HUES64 (cell line): ENCODE data around the gene XNDC1N. TPM values are rescaled to one million over a fixed set of nuclear protein-coding genes. Genes with fewer than 3 reads are reported as not detected.

ENCODE experiments used
- H3K27ac ChIP-seq: 2 replicates; pipeline ENCODE4 v1.7.0; 2013; ENCODE audit warnings: low read depth, low read length, inconsistent platforms
- H3K27me3 ChIP-seq: 2 replicates; pipeline ENCODE4 v1.6.1; 2013; ENCODE audit warnings: mild to moderate bottlenecking, low read length; ENCODE audit not compliant: insufficient read depth
- H3K36me3 ChIP-seq: 2 replicates; pipeline ENCODE4 v1.6.1; 2013; ENCODE audit warnings: mild to moderate bottlenecking, low read length; ENCODE audit not compliant: insufficient read depth
- H3K4me1 ChIP-seq: 2 replicates; pipeline ENCODE4 v1.6.1; 2013; ENCODE audit warnings: mild to moderate bottlenecking, low read length, moderate library complexity; ENCODE audit not compliant: insufficient read depth
- H3K4me3 ChIP-seq: 2 replicates; pipeline ENCODE4 v1.5.1; 2013; ENCODE audit warnings: mild to moderate bottlenecking, low read length, moderate library complexity
- H3K9ac ChIP-seq: 2 replicates; pipeline ENCODE4 v1.6.1; 2013; ENCODE audit warnings: mild to moderate bottlenecking, low read depth, low read length
- H3K9me3 ChIP-seq: 2 replicates; pipeline ENCODE4 v1.6.1; 2013; ENCODE audit warnings: low read depth, low read length; ENCODE audit not compliant: insufficient read depth
- WGBS: fragments of 150-250, 120-280 bp; methylation state at CpG from one replicate; pipeline ENCODE4 v1.1.7; 2013; ENCODE audit warnings: missing lambda C conversion rate; 5-methylcytosine and 5-hydroxymethylcytosine counted together
- polyA plus RNA-seq, 2 experiments: library from polyadenylated mRNA; stranded (reverse); fragments of 50-300 nt; gene quantifications; one replicate each; pipeline ENCODE4 v1.2.3, GENCODE V29; 2013

Gene XNDC1N, protein sequence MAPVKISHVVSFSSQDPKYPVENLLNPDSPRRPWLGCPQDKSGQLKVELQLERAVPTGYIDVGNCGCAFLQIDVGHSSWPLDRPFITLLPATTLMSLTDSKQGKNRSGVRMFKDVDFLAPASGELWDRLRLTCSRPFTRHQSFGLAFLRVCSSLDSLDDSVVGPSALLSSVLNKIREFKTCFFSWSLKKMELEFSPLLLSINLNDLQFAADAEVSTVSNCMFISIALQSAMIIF
- polyA plus RNA-seq (2013, experiment 1 of 2), result 4.0 TPM
- polyA plus RNA-seq (2013, experiment 2 of 2), result 4.4 TPM

DNA sequence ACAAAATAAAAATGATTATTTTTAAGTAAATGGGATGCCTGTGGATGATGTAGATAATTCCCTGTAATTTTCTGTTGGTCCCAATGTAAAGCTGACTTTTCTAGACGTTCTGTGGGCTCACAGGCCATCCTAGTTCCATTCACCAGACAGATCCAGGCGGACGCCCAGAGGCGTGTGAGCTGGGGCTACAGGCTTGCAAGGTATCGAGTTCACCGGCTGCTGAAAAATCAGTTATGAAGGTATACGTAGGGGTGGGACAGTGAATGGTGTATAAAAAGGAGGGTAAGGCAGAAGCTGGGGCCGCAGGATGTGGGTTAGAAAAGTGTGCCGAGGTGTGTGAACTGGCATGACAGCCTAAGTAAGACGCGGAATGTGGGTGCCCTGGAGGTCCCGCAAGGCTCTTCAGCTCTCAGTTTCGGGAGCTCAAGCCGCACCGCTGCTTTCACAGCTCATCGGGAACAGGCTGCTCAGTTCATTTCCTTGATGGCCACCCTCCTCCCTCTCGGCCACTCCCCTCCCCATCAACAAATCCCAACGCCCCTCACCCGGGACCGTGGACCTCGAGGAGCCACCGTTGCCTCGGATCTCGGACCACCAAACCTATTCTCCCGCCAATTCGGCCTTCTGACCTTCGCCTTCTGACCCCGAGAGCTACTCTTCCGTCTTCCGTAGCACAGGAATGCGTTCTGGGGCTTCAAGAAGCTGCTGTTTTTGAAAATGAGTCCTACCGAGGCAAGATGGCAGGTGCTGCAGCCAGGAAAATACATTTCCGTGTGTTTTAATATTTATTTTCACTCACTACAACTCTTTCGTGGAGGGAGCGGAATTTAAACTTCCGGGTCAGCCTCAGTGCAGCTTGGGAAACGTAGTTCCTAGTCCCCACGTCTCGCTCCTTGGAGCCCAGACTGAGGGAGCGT lies at the start of gene XNDC1N:
XNDC1N (minus strand) TSS at position 775 of the 917 bp plus-strand sequence. CDS start 5,241 bp downstream, outside the sequence.
- Histone ChIP-seq H3K27ac (peak within 1 kb of the TSS; percentile 97), H3K9ac (peak within 1 kb of the TSS; percentile 96), H3K4me1 (peaks cover 6% of the 10 kb centered on the region; the same call in 1 of the 2 replicates), H3K27me3 (no peaks in the 10 kb centered on the region), H3K36me3 (peaks cover 15% of the 10 kb centered on the region), H3K4me3 (peak within 1 kb of the TSS; percentile 76), H3K9me3 (no peaks in the 10 kb centered on the region)
- WGBS, result under 1% methylated on average over 40 of the region's 40 CpGs

DNA sequence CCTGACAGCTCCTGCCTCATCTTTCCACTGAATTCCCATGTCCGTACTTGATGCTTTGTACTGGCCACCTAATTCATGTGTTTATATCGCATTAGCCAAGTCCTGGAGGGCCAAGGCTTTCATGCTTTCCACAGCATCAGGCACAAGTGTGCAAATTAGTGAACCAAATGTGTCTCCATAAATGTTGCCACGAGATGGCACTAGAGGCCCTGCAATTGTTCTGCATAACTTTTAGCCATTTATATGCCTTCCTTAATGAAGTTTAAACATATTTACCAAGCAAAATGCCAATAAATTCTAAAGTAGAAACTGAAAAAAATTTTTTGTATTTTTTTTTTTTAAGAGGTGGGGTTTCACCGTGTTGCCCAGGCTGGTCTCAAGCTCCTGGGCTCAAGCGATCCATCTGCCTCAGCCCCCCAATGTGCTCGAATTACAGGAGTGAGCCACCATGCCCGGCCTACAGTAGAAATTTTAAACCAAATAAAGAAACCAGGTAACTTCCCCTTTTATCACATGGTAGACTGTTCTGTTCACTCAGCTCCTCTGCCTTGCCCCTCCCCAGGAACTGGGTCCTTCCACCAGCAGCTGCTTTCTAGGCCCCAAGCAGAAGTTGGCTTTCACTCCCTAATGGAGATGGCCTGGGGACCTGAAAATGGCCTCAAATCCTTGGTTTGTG lies 49.5 kb upstream of the XNDC1N start:
- WGBS, result 85% methylated on average over 7 of the region's 7 CpGs
- Histone ChIP-seq H3K4me1 (no peaks in the 10 kb centered on the region), H3K27ac (no peak overlapping the region), H3K9ac (no peak overlapping the region), H3K9me3 (no peaks in the 10 kb centered on the region), H3K36me3 (peaks cover 22% of the 10 kb centered on the region), H3K27me3 (no peaks in the 10 kb centered on the region), H3K4me3 (no peak overlapping the region)

DNA sequence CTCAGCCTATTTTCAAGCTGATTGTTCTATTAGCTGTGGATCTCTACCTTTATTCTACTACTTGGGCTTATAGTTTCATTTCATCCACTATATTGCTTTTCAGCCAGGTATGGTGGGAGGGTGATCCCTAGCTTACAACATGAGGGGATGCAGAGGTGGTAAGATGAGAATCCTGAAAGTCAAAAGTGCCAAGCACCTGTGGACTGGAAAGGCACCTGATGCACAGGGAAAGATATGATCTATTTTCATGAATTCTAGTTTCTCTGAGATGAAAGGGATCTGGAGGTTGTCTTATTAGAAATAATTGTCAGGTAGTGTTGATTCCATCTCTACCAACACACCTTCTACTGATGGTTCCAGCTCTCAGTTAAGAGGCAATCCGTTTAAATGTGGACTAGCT lies 48.7 kb upstream of the XNDC1N start:
- 86% methylated on average over 1 of the region's 1 CpG for WGBS
- H3K27ac ChIP-seq, result no peak overlapping the region

DNA sequence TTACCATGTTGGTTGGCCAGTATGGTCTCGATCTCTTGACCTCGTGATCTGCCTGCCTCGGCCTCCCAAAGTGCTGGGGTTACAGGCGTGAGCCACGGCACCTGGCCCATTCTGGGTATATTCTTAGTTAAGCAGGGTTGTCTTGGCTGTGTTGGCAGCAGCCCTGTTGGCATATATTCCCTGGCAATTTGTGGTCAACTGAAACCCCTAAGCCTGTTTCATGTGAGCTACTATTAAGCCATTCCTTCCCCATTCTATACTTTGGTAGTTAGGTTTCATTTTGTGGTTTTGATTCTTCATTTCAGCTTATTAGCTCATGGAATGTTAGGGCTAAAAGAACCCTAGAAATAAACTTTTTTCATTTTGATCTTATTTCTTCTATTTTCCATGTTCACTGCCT lies 48.2 kb upstream of the XNDC1N start:
- Histone ChIP-seq H3K9me3 (no peaks in the 10 kb centered on the region), H3K27me3 (no peaks in the 10 kb centered on the region), H3K9ac (no peak overlapping the region), H3K4me3 (no peak overlapping the region), H3K4me1 (no peaks in the 10 kb centered on the region), H3K36me3 (peaks cover 26% of the 10 kb centered on the region), H3K27ac (no peak overlapping the region)
- WGBS, result 92% methylated on average over 5 of the region's 5 CpGs

More for the DNA sequence above, 48.7 kb upstream of the XNDC1N start:
- H3K36me3 ChIP-seq, result peaks cover 21% of the 10 kb centered on the region
- no peaks in the 10 kb centered on the region for H3K9me3 ChIP-seq
- H3K4me3 ChIP-seq, result no peak overlapping the region
- H3K4me1 ChIP-seq, result no peaks in the 10 kb centered on the region
- H3K9ac ChIP-seq, result no peak overlapping the region
- no peaks in the 10 kb centered on the region for H3K27me3 ChIP-seq

DNA sequence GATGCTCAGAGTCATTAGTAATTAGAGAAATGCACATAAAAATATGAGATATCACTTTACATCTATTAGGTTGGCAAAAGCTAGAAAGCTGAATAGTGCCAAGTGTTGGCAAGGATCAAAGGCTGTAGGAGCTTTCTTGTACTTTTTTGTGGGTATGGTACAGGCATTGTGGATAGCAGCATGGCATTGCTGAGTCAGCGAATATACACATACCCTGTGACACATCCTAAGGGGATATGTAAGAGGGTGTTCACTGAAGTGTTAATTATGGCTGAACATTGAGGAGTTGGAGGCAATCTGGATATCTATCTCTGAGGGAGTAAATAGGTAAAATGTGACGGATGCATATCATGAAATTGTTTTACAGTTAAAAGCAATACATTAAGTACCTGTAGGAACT lies 43.3 kb upstream of the XNDC1N start:
- WGBS, result 96% methylated on average over 2 of the region's 2 CpGs
- peaks cover 46% of the 10 kb centered on the region for H3K36me3 ChIP-seq

DNA sequence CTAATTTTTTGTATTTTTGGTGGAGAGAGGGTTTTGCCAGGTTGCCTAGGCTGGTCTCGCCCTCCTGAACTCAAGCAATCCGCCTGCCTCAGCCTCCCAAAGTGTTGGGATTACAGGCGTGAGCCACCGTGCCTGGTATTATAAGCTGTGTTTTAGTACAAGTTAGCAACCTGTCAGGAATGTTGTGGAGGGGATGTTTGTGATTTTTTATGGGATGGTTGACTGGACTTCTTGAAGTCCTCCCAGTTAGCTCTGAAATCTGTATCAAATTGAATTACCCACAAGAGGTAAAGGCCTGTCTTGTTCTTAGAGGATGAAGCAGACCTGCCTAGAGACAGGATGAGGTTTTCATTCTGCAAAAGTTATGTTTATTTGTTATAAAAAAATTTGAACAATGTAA lies 36.2 kb upstream of the XNDC1N start:
- Histone ChIP-seq H3K9ac (no peak overlapping the region), H3K9me3 (no peaks in the 10 kb centered on the region), H3K27ac (no peak overlapping the region), H3K36me3 (peaks cover 61% of the 10 kb centered on the region), H3K4me1 (no peaks in the 10 kb centered on the region), H3K4me3 (no peak overlapping the region), H3K27me3 (no peaks in the 10 kb centered on the region)
- 98% methylated on average over 4 of the region's 4 CpGs for WGBS

More for the DNA sequence above, 43.3 kb upstream of the XNDC1N start:
- no peaks in the 10 kb centered on the region for H3K4me1 ChIP-seq
- no peaks in the 10 kb centered on the region for H3K27me3 ChIP-seq
- no peak overlapping the region for H3K9ac ChIP-seq
- no peak overlapping the region for H3K4me3 ChIP-seq
- H3K9me3 ChIP-seq, result no peaks in the 10 kb centered on the region
- no peak overlapping the region for H3K27ac ChIP-seq

DNA sequence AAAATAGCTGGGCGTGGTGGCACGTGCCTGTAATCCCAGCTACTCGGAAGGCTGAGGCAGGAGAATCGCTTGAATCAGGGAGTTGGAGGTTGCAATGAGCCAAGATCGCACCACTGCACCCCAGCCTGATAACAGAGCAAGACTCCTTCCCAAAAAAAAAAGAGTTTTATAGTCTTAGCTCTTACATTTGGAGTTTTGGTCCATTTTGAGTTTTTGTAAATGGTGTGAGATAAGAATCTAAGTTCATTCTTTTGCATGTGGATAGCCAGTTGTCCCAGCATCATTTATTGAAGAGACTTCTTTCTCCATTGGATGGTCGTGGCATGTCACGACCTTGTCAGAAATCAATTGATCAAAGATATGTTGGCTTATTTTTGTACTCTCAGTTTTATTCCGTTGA lies 35.1 kb upstream of the XNDC1N start:
- Histone ChIP-seq H3K9ac (no peak overlapping the region), H3K36me3 (peaks cover 52% of the 10 kb centered on the region), H3K27ac (no peak overlapping the region), H3K9me3 (no peaks in the 10 kb centered on the region), H3K4me1 (no peaks in the 10 kb centered on the region), H3K4me3 (no peak overlapping the region), H3K27me3 (no peaks in the 10 kb centered on the region)
- WGBS, result 93% methylated on average over 8 of the region's 8 CpGs

DNA sequence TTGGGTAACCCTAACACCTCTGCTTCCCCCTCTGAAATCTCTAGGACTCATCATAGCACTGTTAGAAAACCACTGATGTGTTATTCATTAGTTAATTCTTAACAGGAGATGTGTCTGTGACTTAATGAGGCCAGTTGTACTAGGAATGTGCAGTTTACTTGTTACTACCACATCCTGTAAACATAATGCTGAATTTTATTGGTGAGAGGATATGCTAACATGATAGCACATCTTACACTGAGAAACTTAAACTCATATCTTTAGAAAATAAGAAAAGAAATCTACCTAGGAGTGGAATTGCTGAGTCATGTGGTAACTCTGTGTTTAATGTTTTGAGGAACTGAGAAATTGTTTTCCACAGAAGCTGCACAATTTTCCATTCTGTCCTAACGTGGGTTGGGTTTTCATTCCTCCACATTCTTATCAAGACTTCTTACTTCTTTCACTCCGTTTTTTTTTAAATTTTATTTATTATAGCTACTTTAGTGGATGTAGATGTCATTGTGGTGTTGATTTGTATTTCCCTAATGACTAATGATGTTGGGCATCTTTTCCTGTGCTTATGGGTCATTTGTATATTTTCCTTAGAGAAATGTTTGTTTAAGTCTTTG lies 34.1 kb upstream of the XNDC1N start:
- WGBS, result 90% methylated on average over 1 of the region's 2 CpGs
- no peaks in the 10 kb centered on the region for H3K27me3 ChIP-seq
- H3K9ac ChIP-seq, result no peak overlapping the region; the same call in 1 of the 2 replicates
- no peak overlapping the region for H3K4me3 ChIP-seq
- H3K27ac ChIP-seq, result no peak overlapping the region
- peaks cover 44% of the 10 kb centered on the region for H3K36me3 ChIP-seq
- H3K9me3 ChIP-seq, result no peaks in the 10 kb centered on the region
- no peaks in the 10 kb centered on the region for H3K4me1 ChIP-seq

DNA sequence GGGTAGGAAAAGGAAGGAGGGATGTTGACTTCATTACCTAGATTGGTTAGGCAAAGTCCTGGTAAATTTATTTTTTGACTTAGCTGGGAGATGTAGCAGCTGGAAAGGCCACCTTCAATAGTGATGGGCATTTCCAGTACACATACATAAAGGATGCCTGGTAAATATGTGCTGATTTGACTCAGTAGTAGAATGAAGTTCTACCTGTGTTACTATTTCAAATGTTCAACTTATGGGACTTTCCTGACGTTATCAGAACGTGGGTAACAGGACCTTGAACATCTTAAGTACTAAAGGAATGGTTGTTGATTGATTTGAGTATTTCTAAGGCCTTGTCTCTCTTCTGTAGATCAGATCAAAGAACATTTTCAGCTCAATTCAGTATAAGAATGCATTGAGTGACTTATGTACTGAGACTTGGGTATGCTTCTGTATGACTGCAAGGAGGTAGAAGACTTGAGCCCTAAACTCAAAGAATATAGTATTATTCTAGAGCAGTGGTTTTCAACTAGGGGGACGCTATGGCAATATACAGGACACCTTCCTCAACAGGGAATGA lies 27.6 kb upstream of the XNDC1N start:
- Histone ChIP-seq H3K27ac (no peak overlapping the region), H3K4me1 (no peaks in the 10 kb centered on the region), H3K27me3 (no peaks in the 10 kb centered on the region), H3K4me3 (no peak overlapping the region), H3K9ac (no peak overlapping the region), H3K9me3 (no peaks in the 10 kb centered on the region), H3K36me3 (peaks cover 12% of the 10 kb centered on the region)
- WGBS, result 64% methylated on average over 3 of the region's 3 CpGs

DNA sequence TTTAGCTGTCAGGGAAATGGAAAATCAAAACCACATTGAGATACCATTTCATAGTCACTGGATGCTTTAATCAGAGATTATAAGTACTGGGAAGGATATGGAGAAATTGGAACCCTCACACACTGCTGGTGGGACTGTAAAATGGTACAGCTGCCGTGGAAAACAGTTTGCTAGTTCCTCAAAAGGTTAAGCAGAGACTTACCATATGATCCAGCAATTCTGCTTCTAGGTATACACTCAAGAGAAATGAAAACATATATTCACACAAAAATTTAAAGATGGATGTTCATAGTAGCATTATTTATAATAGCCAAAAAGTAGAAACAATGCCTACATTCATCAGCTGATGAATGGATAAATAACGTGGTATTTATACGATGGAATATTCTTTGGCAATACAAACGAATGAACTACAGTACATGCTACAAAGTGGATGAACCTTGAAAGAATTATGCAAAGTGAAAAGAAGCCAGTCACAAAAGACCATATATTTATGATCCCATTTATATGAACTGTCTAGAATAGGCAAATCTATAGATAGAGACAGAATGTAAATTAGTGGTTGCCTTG lies 23.4 kb upstream of the XNDC1N start:
- Histone ChIP-seq H3K4me1 (no peaks in the 10 kb centered on the region), H3K4me3 (no peak overlapping the region), H3K9me3 (no peaks in the 10 kb centered on the region), H3K27ac (no peak overlapping the region), H3K27me3 (no peaks in the 10 kb centered on the region), H3K36me3 (no peaks in the 10 kb centered on the region), H3K9ac (no peak overlapping the region)
- WGBS, result 97% methylated on average over 4 of the region's 4 CpGs
